Astrocyte of the cerebellum (primary cell): ENCODE results near the gene TWIST2.

Experiments
- DNase-seq: peaks from one replicate; pipeline ENCODE4 v3.0.0-alpha.2; 2011; ENCODE audit warnings: low read depth
- H3K4me3 ChIP-seq: 2 replicates; pipeline ENCODE4 v1.5.1; 2011; ENCODE audit warnings: mild to moderate bottlenecking, low read depth, low read length, moderate library complexity
- CTCF ChIP-seq: IDR thresholded peaks from 2 replicates; pipeline ENCODE4 v1.5.1; 2012; ENCODE audit warnings: low read length, low read depth, moderate library complexity, mild to moderate bottlenecking; ENCODE audit errors: missing control alignments
- in situ Hi-C: cut with HindIII; loops from 2 replicates; pipeline ENCODE4 v1.10.0; 2017; ENCODE audit warnings: low sequenced_read_pairs

TWIST2 gene

DNA sequence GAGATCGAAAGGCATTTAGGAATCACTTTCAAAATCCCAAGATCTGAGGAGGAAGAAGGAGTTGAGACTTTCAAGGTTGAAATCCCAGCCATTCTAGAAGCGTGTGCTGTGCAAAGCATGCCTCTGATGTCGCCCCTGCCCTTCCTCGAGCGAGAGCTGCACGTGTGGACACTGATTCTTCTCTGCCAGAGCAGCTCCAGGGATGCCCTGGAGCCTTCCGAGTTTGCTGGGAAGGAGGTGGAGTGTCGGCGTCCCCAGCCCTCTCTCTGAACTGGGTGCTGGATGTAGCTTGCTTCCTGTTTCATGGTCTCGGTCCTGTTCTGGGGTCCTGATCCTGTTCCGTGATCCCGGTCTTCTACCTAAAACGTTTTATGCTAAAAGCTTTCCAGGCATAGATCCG, 76.1 kb downstream of the TWIST2 start:
- no peak for DNase-seq
- in situ Hi-C loops, result no loop called here
- no peak for TF ChIP-seq CTCF
- H3K4me3 ChIP-seq, result no peak overlapping the region

- in situ Hi-C loops, result no loop called here
- no peak for TF ChIP-seq CTCF
- no peak for DNase-seq
- H3K4me3 ChIP-seq, result no peak overlapping the region
Observed at GRCh38 chr2:238924796-238925195, 76.9 kb downstream of the TWIST2 start.

DNA sequence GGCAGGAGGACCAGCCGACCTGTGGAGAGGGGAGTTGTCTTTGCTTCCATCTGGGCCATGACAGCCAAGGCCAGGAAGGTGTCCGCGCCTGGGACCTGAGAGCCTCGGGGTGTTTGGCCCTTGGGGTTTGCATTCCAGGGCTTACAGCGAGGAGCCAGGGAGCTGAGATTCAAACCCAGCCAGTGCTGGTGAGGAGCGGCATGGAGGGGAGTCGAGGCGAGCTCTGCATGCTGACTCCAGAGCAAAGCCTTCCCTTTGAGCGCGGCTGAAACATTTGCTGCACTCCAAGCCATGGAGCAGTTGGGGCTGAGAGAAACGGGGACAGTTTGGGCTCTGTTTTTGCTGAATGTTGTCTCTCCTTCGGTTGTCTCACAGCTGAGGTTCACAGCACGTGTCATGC, 77.4 kb downstream of the TWIST2 start:
- H3K4me3 ChIP-seq, result no peak overlapping the region
- no peak for DNase-seq
- no peak for TF ChIP-seq CTCF
- in situ Hi-C loops, result no loop called here

DNA sequence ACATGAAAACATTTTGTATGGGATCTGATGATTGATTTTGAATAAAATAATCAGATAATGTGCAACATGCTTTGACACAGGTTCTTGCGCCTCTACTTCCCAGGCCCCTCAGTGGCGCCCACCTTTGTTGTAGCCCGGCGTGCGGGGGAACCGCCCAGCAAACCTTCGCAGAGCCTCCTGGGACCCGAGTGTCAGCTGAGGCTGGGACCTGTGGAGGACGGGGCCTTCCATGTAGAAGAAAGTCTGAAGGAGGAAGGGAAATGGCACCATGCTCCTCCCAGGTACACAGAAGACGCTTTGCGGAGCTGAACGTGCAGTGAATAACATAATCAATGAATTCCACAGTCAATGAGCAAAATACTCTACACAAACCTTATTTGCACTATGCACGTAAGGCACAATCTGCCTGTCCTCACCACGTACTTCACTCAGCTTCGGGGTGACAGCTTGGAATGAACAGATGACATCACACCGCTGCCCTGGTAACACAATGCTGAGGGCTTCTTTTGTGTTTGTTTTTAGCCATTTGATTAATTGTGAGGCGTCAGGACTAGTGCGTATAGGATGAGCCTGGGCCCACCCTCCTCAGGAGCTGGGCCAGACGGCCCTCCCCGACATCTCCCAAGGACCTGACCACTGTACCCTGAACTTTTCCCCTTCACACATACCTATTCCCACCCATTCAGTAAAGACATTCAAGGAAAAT, 78.1 kb downstream of the TWIST2 start:
- no peak overlapping the region for H3K4me3 ChIP-seq
- TF ChIP-seq CTCF, result no peak
- no peak for DNase-seq
- in situ Hi-C loops, result no loop called here

DNA sequence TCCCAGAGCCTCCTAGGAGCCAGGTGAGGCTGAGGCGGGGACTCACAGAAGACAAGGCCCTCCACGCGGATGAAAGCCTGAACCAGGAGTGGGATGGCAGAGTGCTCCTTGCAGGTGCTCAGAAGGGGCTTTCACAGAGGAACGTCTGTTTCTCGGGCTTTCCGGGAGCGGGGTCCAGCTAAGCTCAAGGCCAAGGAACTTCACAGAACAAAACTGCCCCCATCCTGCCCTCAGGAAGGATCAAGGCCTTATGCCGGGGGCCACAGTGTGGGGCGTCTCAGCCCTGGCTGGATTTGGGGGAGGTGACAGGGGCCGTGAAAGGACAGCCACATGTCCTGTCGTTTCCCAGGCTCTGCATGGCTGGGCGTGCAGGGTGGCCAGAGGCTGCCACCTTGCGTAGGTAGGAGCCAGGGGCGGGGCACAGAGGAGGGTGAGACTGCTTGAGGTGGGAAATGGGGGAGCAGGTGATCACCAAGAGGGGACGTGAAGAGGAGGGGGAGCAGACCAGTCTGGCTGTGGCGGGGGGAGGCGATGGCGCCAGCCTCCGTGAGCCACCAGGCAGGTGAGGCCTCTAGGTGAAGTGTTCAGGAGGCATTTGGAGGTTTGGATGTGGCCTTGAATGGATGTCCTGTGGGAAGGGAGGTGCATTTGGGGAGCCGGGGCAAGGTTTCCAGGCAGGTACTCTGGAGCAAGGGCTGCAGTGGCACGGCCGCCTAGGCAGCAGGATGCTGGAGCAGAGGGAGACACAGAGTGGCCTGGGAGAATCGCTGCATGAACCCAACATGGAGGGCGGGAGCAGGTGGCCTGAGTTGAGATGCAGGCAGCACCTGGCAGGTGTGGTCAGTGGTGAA, 79.1 kb downstream of the TWIST2 start:
- no peak for TF ChIP-seq CTCF
- in situ Hi-C loops, result no loop called here
- H3K4me3 ChIP-seq, result no peak overlapping the region
- no peak for DNase-seq

DNA sequence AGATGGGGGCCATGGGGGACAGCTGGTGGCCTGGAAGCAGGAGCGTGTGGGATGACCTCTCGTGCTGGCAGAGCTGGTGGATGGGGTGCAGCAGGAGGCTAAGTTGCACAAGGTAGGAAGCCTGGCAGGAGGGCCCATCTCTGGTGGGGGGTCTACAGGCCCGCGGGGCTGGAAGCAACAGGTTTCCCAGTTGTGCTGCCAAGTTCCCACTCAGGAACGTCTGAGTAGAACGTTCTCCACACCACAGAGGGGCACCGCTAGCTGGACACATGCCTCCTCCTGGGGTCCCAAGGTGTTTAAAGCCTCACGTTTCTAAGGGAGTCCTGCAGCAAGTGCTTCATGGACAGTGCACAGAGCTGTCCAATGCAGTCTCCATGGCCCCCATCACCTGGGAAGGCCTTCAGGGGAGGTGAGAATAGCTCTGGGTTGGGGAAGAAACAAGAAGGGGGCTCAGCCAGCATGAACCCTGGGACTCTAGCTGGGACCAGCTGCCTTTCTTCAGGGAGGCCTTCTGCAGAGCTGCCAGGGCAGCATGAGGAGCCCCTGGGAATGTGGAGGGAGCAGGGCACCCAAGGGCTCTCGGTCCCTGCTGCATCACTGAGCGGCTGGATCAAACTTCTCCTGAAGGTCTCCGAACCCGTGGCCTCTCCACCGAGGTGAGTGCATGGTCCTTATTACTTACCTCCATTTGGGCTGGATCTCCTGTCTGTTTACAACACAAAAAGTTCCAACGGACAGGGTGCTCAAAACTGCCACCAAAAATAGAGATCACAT, 80.0 kb downstream of the TWIST2 start:
- no peak for TF ChIP-seq CTCF
- in situ Hi-C loops, result no loop called here
- no peak overlapping the region for H3K4me3 ChIP-seq
- DNase-seq, result no peak
